Neural cell (in vitro differentiated cells): ENCODE results near the gene BAIAP2L1. TPM values are rescaled to one million over a fixed set of nuclear protein-coding genes. Genes with fewer than 3 reads are reported as not detected.
A peak's percentile ranks its signal among the peaks of the same experiment; 100 is the strongest.

Experiments
- H2AFZ ChIP-seq: fragments of 200-600, 300-800 bp; sonication (generic), shearing (Covaris generic); 2 replicates; pipeline ENCODE4 v1.6.0; 2014; ENCODE audit warnings: low read depth, mild to moderate bottlenecking, antibody characterized with exemption, low read length, moderate library complexity
- H3F3A ChIP-seq: fragments of 200-600 bp; shearing (Covaris generic); 2 replicates; pipeline ENCODE4 v1.6.1; 2016; ENCODE audit warnings: mild to moderate bottlenecking, moderate library complexity, mixed read lengths, antibody characterized with exemption, low read length; ENCODE audit not compliant: insufficient read depth, poor library complexity, severe bottlenecking
- H3K27ac ChIP-seq: fragments of 200-600, 300-800 bp; sonication (generic), shearing (Covaris generic); 2 replicates; pipeline ENCODE4 v1.5.1; 2014; ENCODE audit warnings: mild to moderate bottlenecking, low read length, moderate library complexity
- H3K27me3 ChIP-seq: fragments of 300-800, 200-600 bp; sonication (generic), shearing (Covaris generic); 2 replicates; pipeline ENCODE4 v1.6.0; 2014; ENCODE audit warnings: mild to moderate bottlenecking, low read depth, low read length, moderate library complexity; ENCODE audit not compliant: insufficient read depth
- H3K36me3 ChIP-seq: fragments of 300-800, 200-600 bp; sonication (generic), shearing (Covaris generic); 2 replicates; pipeline ENCODE4 v1.5.1; 2014; ENCODE audit warnings: mild to moderate bottlenecking, antibody characterized with exemption, low read length, moderate library complexity; ENCODE audit not compliant: insufficient read depth
- H3K4me2 ChIP-seq: fragments of 300-800, 200-600 bp; sonication (generic), shearing (Covaris generic); 2 replicates; pipeline ENCODE4 v1.6.0; 2014; ENCODE audit warnings: mild to moderate bottlenecking, low read length
- H3K4me3 ChIP-seq: fragments of 300-800, 200-600 bp; sonication (generic), shearing (Covaris generic); 2 replicates; pipeline ENCODE4 v1.5.1; 2014; ENCODE audit warnings: mild to moderate bottlenecking, low read length, moderate library complexity
- H3K79me2 ChIP-seq: fragments of 200-600 bp; shearing (Covaris generic); replicated peaks from 2 replicates; pipeline ENCODE4 v1.6.0; 2014; ENCODE audit warnings: mild to moderate bottlenecking, low read length, moderate library complexity; ENCODE audit not compliant: insufficient read depth
- H3K9ac ChIP-seq: fragments of 300-800, 200-600 bp; sonication (generic), shearing (Covaris generic); 2 replicates; pipeline ENCODE4 v1.6.1; 2016; ENCODE audit warnings: mild to moderate bottlenecking, low read length, mixed read lengths
- H3K9me2 ChIP-seq: fragments of 200-600 bp; shearing (Covaris generic); 2 replicates; pipeline ENCODE4 v1.6.1; 2016; ENCODE audit warnings: mild to moderate bottlenecking, low read length, mixed read lengths; ENCODE audit not compliant: insufficient read depth
- H3K9me3 ChIP-seq: fragments of 200-600, 300-800 bp; sonication (generic), shearing (Covaris generic); 2 replicates; pipeline ENCODE4 v1.6.1; 2016; ENCODE audit warnings: mild to moderate bottlenecking, mixed run types, low read length, moderate library complexity, mixed read lengths
- H4K20me1 ChIP-seq: fragments of 200-600 bp; shearing (Covaris generic); 2 replicates; pipeline ENCODE4 v1.6.1; 2016; ENCODE audit warnings: mild to moderate bottlenecking, mixed run types; ENCODE audit not compliant: insufficient read depth
- CTCF ChIP-seq: fragments of 450-650 bp; IDR thresholded peaks from 2 replicates; pipeline ENCODE4 v1.5.1; 2014; ENCODE audit warnings: antibody characterized with exemption, mild to moderate bottlenecking, moderate library complexity; ENCODE audit not compliant: poor library complexity, severe bottlenecking
- EP300 ChIP-seq: fragments of 450-650 bp; conservative IDR thresholded peaks from 2 replicates; pipeline ENCODE4 v1.6.1; 2014; ENCODE audit warnings: antibody characterized with exemption, mild to moderate bottlenecking, moderate library complexity; ENCODE audit not compliant: poor library complexity, severe bottlenecking
- EZH2 ChIP-seq: fragments of 200-600, 300-800 bp; shearing (Covaris generic), sonication (generic); IDR thresholded peaks from 2 replicates; pipeline ENCODE4 v1.6.1; 2014; ENCODE audit warnings: antibody characterized with exemption, low read length, borderline replicate concordance, mild to moderate bottlenecking; ENCODE audit not compliant: insufficient read depth, poor library complexity, severe bottlenecking
- MXI1 ChIP-seq: fragments of 450-650 bp; conservative IDR thresholded peaks from 2 replicates; pipeline ENCODE4 v1.6.1; 2014; ENCODE audit warnings: antibody characterized with exemption, mild to moderate bottlenecking; ENCODE audit not compliant: poor library complexity, severe bottlenecking
- POLR2AphosphoS5 ChIP-seq: IDR thresholded peaks from 2 replicates; pipeline ENCODE4 v1.6.1; 2012
- RAD21 ChIP-seq: fragments of 450-650 bp; conservative IDR thresholded peaks from 2 replicates; pipeline ENCODE4 v1.6.1; 2014; ENCODE audit warnings: antibody characterized with exemption, mild to moderate bottlenecking, moderate library complexity
- REST ChIP-seq: IDR thresholded peaks from 2 replicates; pipeline ENCODE4 v1.6.1; 2012; ENCODE audit warnings: borderline replicate concordance
- SMC3 ChIP-seq: fragments of 450-650 bp; conservative IDR thresholded peaks from 2 replicates; pipeline ENCODE4 v1.6.1; 2014; ENCODE audit warnings: antibody characterized with exemption, mild to moderate bottlenecking, moderate library complexity; ENCODE audit not compliant: poor library complexity
- TAF1 ChIP-seq: IDR thresholded peaks from 2 replicates; pipeline ENCODE4 v1.6.1; 2012; ENCODE audit warnings: low read depth
- polyA plus RNA-seq: library from polyadenylated mRNA; depleted of rRNA; stranded (reverse); fragments of >200 nt; gene quantifications from 2 replicates; pipeline ENCODE4 v1.2.3, GENCODE V29; 2014

BAIAP2L1 gene
- polyA plus RNA-seq, 1 donor from 2014 or later, result not detected

GRCh38 chr7:98280791-98281756 is 119.8 kb downstream of the BAIAP2L1 start, which contains the start of gene BRI3:
Gene BRI3 (plus strand): TSS chr7:98281686. CDS start chr7:98281796, 110 bp downstream.
- H3F3A ChIP-seq, result no peaks in the 10 kb centered on the region
- no peaks in the 10 kb centered on the region for H3K9me3 ChIP-seq
- H3K79me2 ChIP-seq, result peaks cover 26% of the 10 kb centered on the region
- no peaks in the 10 kb centered on the region for H3K36me3 ChIP-seq
- H3K4me3 ChIP-seq, result peak within 1 kb of the TSS; percentile 88
- peak within 1 kb of the TSS; percentile 64 for H3K27ac ChIP-seq
- H3K9ac ChIP-seq, result peak within 1 kb of the TSS; percentile 82
- H3K4me2 ChIP-seq, result peak within 1 kb of the TSS; percentile 94
- peak within 1 kb of the TSS; percentile 98 for H2AFZ ChIP-seq
- no peak for TF ChIP-seq RAD21
- peak; percentile 64 for TF ChIP-seq REST
- no peak for TF ChIP-seq SMC3
- no peak for TF ChIP-seq CTCF
- TF ChIP-seq MXI1, result peak; percentile 44
- TF ChIP-seq EZH2, result no peak
- peak; percentile 28 for TF ChIP-seq TAF1
- no peak for TF ChIP-seq EP300
- peak; percentile 75 for TF ChIP-seq POLR2AphosphoS5
- H4K20me1 ChIP-seq, result peaks cover 6% of the 10 kb centered on the region
- no peaks in the 10 kb centered on the region for H3K9me2 ChIP-seq
- no peaks in the 10 kb centered on the region for H3K27me3 ChIP-seq

GRCh38 chr7:98280296-98280695 is 120.6 kb downstream of the BAIAP2L1 start:
- Histone ChIP-seq H3K4me2 (no peak overlapping the region), H3K27ac (no peak overlapping the region), H2AFZ (peak overlapping the region; percentile 98), H3K27me3 (no peaks in the 10 kb centered on the region), H3F3A (no peaks in the 10 kb centered on the region), H3K9me3 (no peaks in the 10 kb centered on the region), H3K79me2 (peaks cover 26% of the 10 kb centered on the region), H4K20me1 (peaks cover 6% of the 10 kb centered on the region), H3K36me3 (no peaks in the 10 kb centered on the region), H3K4me3 (peak overlapping the region; percentile 80), H3K9ac (peak overlapping the region; percentile 81), H3K9me2 (no peaks in the 10 kb centered on the region)
- no peak for TF ChIP-seq SMC3
- TF ChIP-seq RAD21, result no peak
- no peak for TF ChIP-seq POLR2AphosphoS5
- TF ChIP-seq REST, result no peak
- TF ChIP-seq EZH2, result no peak
- no peak for TF ChIP-seq MXI1
- no peak for TF ChIP-seq TAF1
- no peak for TF ChIP-seq EP300
- no peak for TF ChIP-seq CTCF
